Skeletal muscle tissue (tissue), 4 donors: ENCODE results near the gene AGAP3. TPM values are rescaled to one million over a fixed set of nuclear protein-coding genes. Genes with fewer than 3 reads are reported as not detected.

Source experiments
- H3K27ac ChIP-seq: one replicate; pipeline ENCODE4 v1.7.0; 2013; ENCODE audit warnings: mild to moderate bottlenecking, low read depth, low read length, inconsistent platforms
- H3K27me3 ChIP-seq, 3 donors: one replicate each; pipeline ENCODE4 v1.7.0; 2013; ENCODE audit warnings: low read length in 3 of 3; ENCODE audit not compliant: control insufficient read depth in 3 of 3, insufficient read depth in 3 of 3
- H3K36me3 ChIP-seq, 3 donors: one replicate each; pipeline ENCODE4 v1.7.0; 2013; ENCODE audit warnings: low read length in 3 of 3; ENCODE audit not compliant: control insufficient read depth in 3 of 3, insufficient read depth in 3 of 3
- H3K4me1 ChIP-seq, 3 donors: one replicate each; pipeline ENCODE4 v1.7.0; 2013; ENCODE audit warnings: low read length in 3 of 3, mild to moderate bottlenecking in 3 of 3; ENCODE audit not compliant: control insufficient read depth in 3 of 3, insufficient read depth in 3 of 3
- H3K4me3 ChIP-seq, 3 donors: one replicate each; pipeline ENCODE4 v1.7.0; 2013; ENCODE audit warnings: low read length in 3 of 3
- H3K9ac ChIP-seq, 3 donors: one replicate each; pipeline ENCODE4 v1.7.0; 2013; ENCODE audit warnings: low read length in 3 of 3, mild to moderate bottlenecking in 3 of 3, moderate library complexity in 2 of 3, low read depth in 1 of 3
- H3K9me3 ChIP-seq, 3 donors: one replicate each; pipeline ENCODE4 v1.7.0; 2013; ENCODE audit warnings: low read length in 3 of 3; ENCODE audit not compliant: control insufficient read depth in 3 of 3
- total RNA-seq: library from RNA; depleted of rRNA; stranded (reverse); fragments of >200 nt; gene quantifications from one replicate; pipeline ENCODE4 v1.2.3, GENCODE V29; 2014
- donor health status: Osteomylitis.

The AGAP3 gene
- total RNA-seq, 1 donor from 2014 or later: 28.7 TPM

DNA sequence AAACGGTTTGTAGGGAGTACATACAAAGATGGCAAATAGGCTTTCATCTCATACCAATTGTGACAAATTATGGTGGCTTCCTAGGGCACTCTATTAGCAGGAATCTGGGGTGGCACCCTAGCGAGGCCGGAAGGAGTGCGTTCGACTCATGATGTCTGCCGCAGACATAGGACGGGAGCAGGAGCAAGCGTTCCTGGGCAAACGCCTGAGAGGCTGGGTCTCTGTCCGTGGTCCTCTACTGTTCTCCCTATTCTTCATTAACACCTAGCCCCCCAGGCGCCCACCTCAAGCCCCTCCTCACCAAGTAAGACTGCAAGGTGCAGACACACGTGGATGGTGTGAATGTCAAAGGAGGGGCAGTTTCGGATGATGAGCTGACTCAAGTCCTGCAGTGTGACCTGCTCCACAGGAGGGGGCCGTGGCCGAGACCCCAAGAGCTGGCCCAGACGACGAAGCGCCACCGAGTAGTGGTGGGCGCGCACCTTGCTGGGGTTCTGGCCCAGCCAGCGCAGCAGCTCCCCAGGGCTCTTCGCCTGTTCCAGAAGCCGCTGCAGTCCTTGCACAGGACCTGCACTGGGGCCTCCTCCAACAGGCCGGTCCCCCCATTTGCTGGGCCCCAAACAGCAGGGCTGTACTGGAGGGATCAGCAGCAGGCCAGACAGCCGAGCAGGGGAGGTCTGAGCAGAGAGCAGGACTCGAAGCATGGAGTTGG lies 6.9 kb upstream of the AGAP3 start:
- H3K4me3 ChIP-seq: peak overlapping the region; percentile 90 to 95 (median 93)
- no peaks in the 10 kb centered on the region for H3K27me3 ChIP-seq
- H3K36me3 ChIP-seq: peaks cover 23 to 29% (median 28%) of the 10 kb centered on the region in 3 donors
- peak overlapping the region; percentile 78 to 95 (median 91) for H3K9ac ChIP-seq
- no peak overlapping the region for H3K27ac ChIP-seq
- peaks cover 43 to 49% (median 47%) of the 10 kb centered on the region in 3 donors for H3K4me1 ChIP-seq
- H3K9me3 ChIP-seq: no peaks in the 10 kb centered on the region

DNA sequence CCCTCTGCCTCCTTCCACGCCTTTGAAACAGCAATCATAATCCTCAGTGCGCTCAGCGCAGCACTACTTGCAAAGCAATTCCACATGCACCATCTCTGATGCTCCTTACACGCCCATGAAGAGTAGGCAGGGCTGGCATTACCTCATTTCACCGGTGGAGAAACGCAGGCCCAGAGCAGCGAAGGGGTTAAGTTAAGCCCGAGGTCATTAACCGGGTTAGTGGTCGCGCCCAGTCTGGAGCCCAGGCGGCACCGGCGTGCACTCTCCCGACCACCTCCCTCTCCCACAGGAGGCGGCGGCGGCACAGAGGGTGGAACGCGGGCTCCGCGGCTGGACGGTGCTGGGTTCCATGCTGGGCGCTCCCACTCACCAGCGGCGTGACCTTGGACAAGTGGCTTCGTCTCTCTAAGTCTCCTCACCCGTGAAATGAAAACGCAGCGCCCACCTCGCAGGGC lies 6.2 kb upstream of the AGAP3 start:
- Histone ChIP-seq H3K9ac (peak overlapping the region; percentile 78 to 95 (median 91)), H3K4me1 (peaks cover 44 to 53% (median 47%) of the 10 kb centered on the region in 3 donors), H3K9me3 (no peaks in the 10 kb centered on the region), H3K27ac (peak overlapping the region; percentile 91), H3K36me3 (peaks cover 16 to 22% (median 21%) of the 10 kb centered on the region in 3 donors), H3K4me3 (peak overlapping the region; percentile 90 to 95 (median 93)), H3K27me3 (no peaks in the 10 kb centered on the region)

DNA sequence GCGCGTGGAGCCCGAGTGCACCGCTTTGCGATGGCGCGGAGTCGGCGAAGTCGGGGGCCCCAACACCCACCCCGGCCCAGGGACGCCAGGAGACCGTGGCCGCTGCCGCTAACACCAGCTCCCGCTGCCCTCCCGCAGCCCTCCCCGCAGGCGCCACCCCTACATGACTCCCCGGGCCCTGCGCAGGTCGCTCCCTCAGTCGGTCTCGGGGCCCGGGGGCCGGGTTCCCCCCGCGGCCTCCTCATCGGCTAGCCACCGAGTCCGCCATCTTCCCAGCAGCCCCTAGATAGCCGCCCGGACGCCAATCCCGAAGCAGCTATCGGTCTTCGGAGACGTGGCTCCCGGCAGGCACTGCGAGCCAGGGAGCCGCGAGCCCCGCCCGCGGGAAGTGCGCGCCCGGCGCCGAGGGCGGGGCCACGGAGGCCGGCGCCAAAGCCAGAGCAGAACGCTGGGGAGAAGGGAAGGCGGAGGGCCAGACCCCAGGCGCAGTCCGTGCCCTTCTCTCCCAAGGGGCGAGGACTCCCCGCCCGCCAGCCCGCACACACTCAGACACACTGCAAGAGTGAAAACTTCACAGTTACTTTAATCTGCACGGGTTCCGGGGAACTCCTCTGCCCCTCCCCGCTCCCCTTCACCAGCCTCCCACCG lies 5.6 kb upstream of the AGAP3 start, which contains the start of gene FASTK:
TSS of gene FASTK (minus strand) at position 288 of the 648 bp plus-strand sequence. CDS start at position 245, 43 bp downstream.
- peaks cover 49 to 58% (median 52%) of the 10 kb centered on the region in 3 donors for H3K4me1 ChIP-seq
- H3K36me3 ChIP-seq: peaks cover 11 to 17% (median 16%) of the 10 kb centered on the region in 3 donors
- H3K27me3 ChIP-seq: no peaks in the 10 kb centered on the region
- H3K4me3 ChIP-seq: peak within 1 kb of the TSS; percentile 90 to 95 (median 93)
- H3K27ac ChIP-seq: peak within 1 kb of the TSS; percentile 91
- H3K9me3 ChIP-seq: no peaks in the 10 kb centered on the region
- peak within 1 kb of the TSS; percentile 84 to 95 (median 91) for H3K9ac ChIP-seq

DNA sequence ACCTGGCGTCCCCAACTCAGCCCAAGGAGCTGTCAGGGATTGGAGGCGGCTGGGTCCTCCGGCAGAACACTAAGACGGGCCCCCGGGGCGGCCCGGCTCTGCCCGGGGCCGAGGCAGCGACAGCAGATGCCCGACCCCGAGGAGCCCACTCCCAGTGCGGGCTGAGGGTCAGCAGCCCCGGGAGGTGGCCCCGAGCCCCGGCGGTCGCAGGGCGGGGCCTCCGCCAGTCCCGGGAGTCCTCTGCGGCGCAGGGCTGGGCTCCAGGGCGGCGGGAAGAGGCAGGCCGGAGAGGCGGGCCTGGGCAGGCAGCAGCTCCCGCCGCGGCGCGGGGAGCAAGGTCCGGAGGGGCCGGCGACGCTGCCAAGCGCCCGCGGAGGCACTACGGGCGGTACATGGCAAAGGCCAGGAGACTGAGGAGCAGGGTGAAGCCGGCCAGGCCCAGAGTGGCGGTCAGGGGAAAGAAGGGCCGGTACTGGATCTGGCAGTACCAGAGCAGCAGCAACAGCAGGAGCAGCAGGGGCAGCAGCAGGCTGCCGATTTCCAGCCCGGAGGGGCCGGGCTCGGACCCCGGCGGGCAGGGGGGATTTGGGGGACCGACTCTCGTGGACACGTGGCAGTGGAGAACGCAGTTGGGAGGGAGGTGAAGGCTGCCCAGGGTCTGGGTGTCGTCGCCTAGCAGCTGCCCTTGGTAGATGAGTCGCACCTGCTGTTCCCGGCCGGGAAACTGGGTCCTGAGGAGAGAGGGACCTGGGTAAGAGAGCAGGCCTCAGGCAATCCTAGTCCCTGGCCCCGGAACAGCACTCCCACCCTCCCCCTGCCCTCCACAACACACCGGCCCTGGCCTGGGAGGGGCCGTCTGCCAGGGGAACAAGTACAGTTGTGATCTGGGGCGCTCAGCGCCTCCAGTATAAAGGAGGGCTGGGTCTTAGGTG lies 4.8 kb upstream of the AGAP3 start:
- Histone ChIP-seq H3K27ac (peak overlapping the region; percentile 91), H3K4me1 (peaks cover 52 to 62% (median 55%) of the 10 kb centered on the region in 3 donors), H3K27me3 (no peaks in the 10 kb centered on the region), H3K9me3 (no peaks in the 10 kb centered on the region), H3K36me3 (peaks cover 6 to 13% (median 11%) of the 10 kb centered on the region in 3 donors), H3K9ac (peak overlapping the region; percentile 64 to 95 (median 84)), H3K4me3 (peak overlapping the region; percentile 64 to 95 (median 79))

DNA sequence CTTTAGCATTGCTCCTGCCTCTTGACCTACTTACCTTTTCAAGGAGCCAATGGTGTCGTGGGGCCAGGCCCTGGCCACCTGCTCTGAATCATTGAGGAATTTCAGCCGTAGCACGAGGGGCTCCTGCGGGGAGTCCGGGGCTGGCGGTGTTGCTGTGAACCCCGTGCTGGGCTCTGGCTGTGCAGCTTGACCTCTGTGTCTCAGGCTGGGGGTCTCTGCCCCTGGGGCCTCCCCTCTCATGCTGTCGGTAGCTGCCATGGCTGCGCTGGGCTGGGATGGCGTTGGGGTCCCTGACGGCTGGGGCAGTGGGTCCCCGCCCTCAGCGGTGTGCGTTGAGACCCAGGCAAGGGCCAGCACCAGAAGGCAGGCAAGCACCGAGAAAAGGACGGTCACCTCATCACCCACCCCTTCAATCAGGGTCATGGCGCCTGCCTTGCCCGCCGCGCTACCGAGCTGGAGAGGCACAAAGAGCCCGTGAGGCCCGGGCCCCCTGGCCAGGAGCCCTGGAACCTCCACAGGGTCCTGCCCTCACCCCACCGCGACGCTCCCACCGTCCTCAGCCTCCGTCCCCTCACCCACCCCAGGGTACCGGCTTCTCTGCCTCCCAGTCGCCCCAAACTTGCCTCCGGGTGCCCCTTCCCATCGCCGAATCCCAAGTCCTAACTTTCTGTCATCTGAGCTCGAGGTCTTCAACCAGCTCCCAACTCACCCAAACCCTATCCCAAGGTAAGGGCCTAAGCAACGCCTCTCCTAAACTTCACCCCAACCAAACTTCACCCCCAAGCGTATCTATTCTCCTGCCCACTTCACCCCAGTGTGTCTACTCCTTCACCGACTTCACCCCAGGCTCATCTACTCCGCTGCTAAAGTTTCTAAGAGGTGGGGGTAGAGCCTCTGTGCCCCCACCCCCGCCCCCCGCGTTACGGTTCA lies 3.9 kb upstream of the AGAP3 start:
- H3K9me3 ChIP-seq: no peaks in the 10 kb centered on the region
- H3K27me3 ChIP-seq: no peaks in the 10 kb centered on the region
- peaks cover 2 to 9% (median 4%) of the 10 kb centered on the region in 3 donors for H3K36me3 ChIP-seq
- peaks cover 52 to 62% (median 55%) of the 10 kb centered on the region in 3 donors for H3K4me1 ChIP-seq
- H3K27ac ChIP-seq: peak overlapping the region; percentile 91
- H3K4me3 ChIP-seq: peak overlapping the region; percentile 64 to 95 (median 79)
- H3K9ac ChIP-seq: peak overlapping the region; percentile 64 to 95 (median 71)

DNA sequence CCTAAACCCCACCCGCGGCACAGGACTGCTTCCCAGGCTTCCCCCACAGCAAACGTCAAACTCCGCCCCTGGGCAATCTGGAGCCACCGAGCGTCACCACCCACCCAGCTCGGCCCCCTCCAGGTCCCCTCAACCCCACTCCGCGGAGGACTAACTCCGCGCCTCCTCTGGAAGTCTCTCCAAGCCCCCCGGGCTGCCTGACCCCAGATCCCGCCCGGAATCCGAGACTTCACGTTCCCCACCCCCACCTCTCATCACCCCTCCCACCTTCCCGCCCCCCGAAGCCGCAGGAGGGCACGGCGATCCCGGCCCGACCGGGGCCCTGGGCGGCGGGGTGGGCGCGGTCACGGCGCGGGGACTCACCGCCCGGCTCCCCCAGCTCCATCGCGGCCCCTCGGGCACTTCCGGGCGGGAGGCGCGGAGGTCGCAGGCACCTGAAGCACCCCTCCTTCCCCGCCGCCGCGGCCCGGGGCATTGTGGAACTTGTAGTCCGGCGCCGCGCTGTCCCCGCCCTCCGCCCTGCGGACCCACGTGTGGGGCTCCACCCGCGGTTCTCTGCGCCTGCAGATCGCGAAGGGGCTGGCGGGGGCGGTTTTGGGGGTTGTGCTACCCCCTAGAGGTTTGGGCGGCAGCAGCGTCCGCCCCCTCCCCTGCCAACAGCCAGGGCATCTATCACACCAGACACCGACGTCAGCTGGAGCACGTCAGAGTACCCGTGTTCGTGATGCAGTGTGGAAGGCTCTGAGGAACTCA lies 3.0 kb upstream of the AGAP3 start, which contains the start of gene TMUB1:
TSS of gene TMUB1 (minus strand) at position 423 of the 753 bp plus-strand sequence. CDS start 930 bp downstream, outside the sequence.
- Histone ChIP-seq H3K36me3 (peaks cover 2 to 3% (median 3%) of the 10 kb centered on the region in 3 donors), H3K4me3 (peak within 1 kb of the TSS; percentile 64 to 95 (median 79)), H3K9ac (peak within 1 kb of the TSS; percentile 64 to 95 (median 71)), H3K4me1 (peaks cover 55 to 68% (median 59%) of the 10 kb centered on the region in 3 donors), H3K27me3 (no peaks in the 10 kb centered on the region), H3K9me3 (no peaks in the 10 kb centered on the region), H3K27ac (peak within 1 kb of the TSS; percentile 91)

DNA sequence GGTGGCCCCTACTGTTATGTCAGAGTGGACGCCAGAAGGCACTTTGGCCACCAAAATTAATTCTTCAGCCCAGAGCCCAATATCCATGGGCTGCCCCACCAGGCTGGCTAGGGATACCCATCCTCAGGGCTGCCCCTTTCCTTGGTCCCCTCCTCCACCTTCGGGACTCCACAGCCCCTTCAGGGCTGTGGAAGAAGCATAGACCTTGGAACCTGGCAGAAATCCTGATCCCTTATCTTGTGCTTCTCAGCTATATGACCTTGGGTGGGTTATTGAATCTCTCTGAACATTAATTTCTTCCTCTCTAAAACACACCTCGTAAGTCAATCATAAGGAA lies 2.5 kb upstream of the AGAP3 start:
- Histone ChIP-seq H3K4me3 (peak overlapping the region; percentile 64 to 95 (median 79)), H3K36me3 (peaks cover 0 to 3% (median 2%) of the 10 kb centered on the region in 3 donors), H3K27me3 (no peaks in the 10 kb centered on the region), H3K9me3 (no peaks in the 10 kb centered on the region), H3K27ac (peak overlapping the region; percentile 91), H3K4me1 (peaks cover 56 to 66% (median 58%) of the 10 kb centered on the region in 3 donors), H3K9ac (peak overlapping the region in 2 of 3 donors; percentile 64 to 95)

DNA sequence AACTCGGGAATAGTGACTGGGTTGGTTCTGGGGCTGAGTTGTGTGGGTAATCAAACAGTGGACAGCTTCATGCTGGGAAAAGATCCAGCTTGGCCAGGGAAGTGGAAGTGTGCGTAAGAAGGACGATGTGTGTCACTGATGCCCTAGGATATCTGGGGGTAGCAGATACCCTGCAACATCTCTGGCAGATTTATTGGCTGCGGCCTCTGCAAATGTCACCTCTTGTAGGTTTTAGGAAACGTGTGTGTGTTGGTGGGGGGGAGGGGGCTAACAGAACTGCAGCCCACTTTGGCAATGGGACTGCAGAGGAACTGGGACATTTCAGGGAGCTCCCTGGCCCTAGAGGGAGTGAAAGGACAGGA lies 965 bp upstream of the AGAP3 start:
- Histone ChIP-seq H3K27ac (peak overlapping the region; percentile 81), H3K27me3 (no peaks in the 10 kb centered on the region), H3K9me3 (no peaks in the 10 kb centered on the region), H3K36me3 (peaks cover 0 to 2% (median 0%) of the 10 kb centered on the region in 3 donors), H3K9ac (peak overlapping the region; percentile 72 to 82 (median 82)), H3K4me3 (peak overlapping the region; percentile 65 to 77 (median 75)), H3K4me1 (peaks cover 56 to 64% (median 56%) of the 10 kb centered on the region in 3 donors)
